ENCODE results near the gene LPGAT1. TPM values are rescaled to one million over a fixed set of nuclear protein-coding genes. Genes with fewer than 3 reads are reported as not detected.
A peak's percentile ranks its signal among the peaks of the same experiment; 100 is the strongest.
"Not testable (repeated sequence)": the region's sequence is repeated elsewhere in the genome, so short reads cannot be mapped to it uniquely, and the experiment has no call there.

LPGAT1 gene
- total and polyA plus RNA-seq, 2 of the 13 experiments (the other 11 are each of a cell fraction or from before 2014, with no cell fraction given) = 12.1 to 48.3 TPM

GRCh38 chr1:211874521-211875347 lies 44.2 kb upstream of the LPGAT1 start:
- H3K4me2 ChIP-seq (ENCODE audit: low read depth, low read length) = no peak overlapping the region
- 13% methylated on average over 3 of the region's 25 CpGs for WGBS (ENCODE audit: low lambda C conversion rate)
- no peak overlapping the region for H3K4me3 ChIP-seq (replicated peaks in 1 of 3; ENCODE audit: insufficient read depth in 1 of 3, low read depth in 2 of 3, low read length in 3 of 3)
- no peak for TF ChIP-seq TRIM24 (CRISPR knock-in tag; IDR thresholded peaks at IDR 0.05)
- TF ChIP-seq ZNF143 (CRISPR knock-in tag; IDR thresholded peaks at IDR 0.05) = no peak
- no peak for TF ChIP-seq ZGPAT (CRISPR knock-in tag; IDR thresholded peaks at IDR 0.05)
- no peak overlapping the region for H2AFZ ChIP-seq (ENCODE audit: low read length)
- no peaks in the 10 kb centered on the region; a peak in 1 of 5 replicates for H3K27me3 ChIP-seq (ENCODE audit: control insufficient read depth in 1 of 2, insufficient read depth in 2 of 2, low read length in 2 of 2)
- in situ Hi-C loops (cut with HindIII; ENCODE audit: extremely low pct_ligation_motif_present, low pct_unique_long_range_greater_than_20kb) = no loop called here
- CTCF ChIA-PET (ENCODE audit: low intra/inter-chr PET ratio, low total read pairs) = no interaction called here
- no TSS peak for BruUV-seq (replicated peaks)
- H3K9me3 ChIP-seq (ENCODE audit: low read length) = no peaks in the 10 kb centered on the region
- FAIRE-seq (no peak), DNase-seq (ENCODE audit: low spot score) (no peak), ATAC-seq (no peak)
- no peaks in the 10 kb centered on the region for H3K4me1 ChIP-seq (ENCODE audit: insufficient read depth, low read length)
- no peaks in the 10 kb centered on the region for H3K79me2 ChIP-seq (ENCODE audit: insufficient read depth, low read length)
- H3K9ac ChIP-seq (ENCODE audit: insufficient read depth, low read depth, low read length) = no peak overlapping the region
- POLR2A ChIA-PET = no interaction called here
- H4K20me1 ChIP-seq (ENCODE audit: insufficient read depth, low read length) = no peaks in the 10 kb centered on the region
- intact Hi-C loops (cut with micrococcal nuclease; ENCODE audit: unreplicated experiment) = no loop called here
- H3K27ac ChIP-seq (ENCODE audit: extremely low read length, insufficient read depth, low read length) = no peak overlapping the region
- H3K36me3 ChIP-seq (replicated peaks in 1 of 2; ENCODE audit: control insufficient read depth in 1 of 2, insufficient read depth in 2 of 2, low read length in 2 of 2) = no peaks in the 10 kb centered on the region

GRCh38 chr1:211873731-211874130 lies 43.2 kb upstream of the LPGAT1 start:
- WGBS (ENCODE audit: low lambda C conversion rate) = 28% methylated on average over 3 of the region's 3 CpGs

More at GRCh38 chr1:211873731-211874130, 43.2 kb upstream of the LPGAT1 start:
- POLR2A ChIA-PET; H3K27ac ChIP-seq (ENCODE audit: extremely low read length, insufficient read depth, low read length); FAIRE-seq; BruUV-seq (replicated peaks); CTCF ChIA-PET (ENCODE audit: low intra/inter-chr PET ratio, low total read pairs); H3K9ac ChIP-seq (ENCODE audit: insufficient read depth, low read depth, low read length); DNase-seq (ENCODE audit: low spot score); intact Hi-C loops (cut with micrococcal nuclease; ENCODE audit: unreplicated experiment); H3K36me3 ChIP-seq (replicated peaks in 1 of 2; ENCODE audit: control insufficient read depth in 1 of 2, insufficient read depth in 2 of 2, low read length in 2 of 2); ATAC-seq; H4K20me1 ChIP-seq (ENCODE audit: insufficient read depth, low read length); H3K4me1 ChIP-seq (ENCODE audit: insufficient read depth, low read length); H3K9me3 ChIP-seq (ENCODE audit: low read length); in situ Hi-C loops (cut with HindIII; ENCODE audit: extremely low pct_ligation_motif_present, low pct_unique_long_range_greater_than_20kb); H3K4me3 ChIP-seq (replicated peaks in 1 of 3; ENCODE audit: insufficient read depth in 1 of 3, low read depth in 2 of 3, low read length in 3 of 3); H2AFZ ChIP-seq (ENCODE audit: low read length); H3K27me3 ChIP-seq (ENCODE audit: control insufficient read depth in 1 of 2, insufficient read depth in 2 of 2, low read length in 2 of 2); H3K4me2 ChIP-seq (ENCODE audit: low read depth, low read length); H3K79me2 ChIP-seq (ENCODE audit: insufficient read depth, low read length): not testable (repeated sequence)
- TF ChIP-seq NFYC (CRISPR knock-in tag; IDR thresholded peaks at IDR 0.05) = 0 out of 2 replicates have a peak, but pooled peaks have one; percentile 22
- peak; percentile 64 for TF ChIP-seq NFYB (CRISPR knock-in tag; IDR thresholded peaks at IDR 0.05)

Measured in HepG2 (cell line).